Nephron progenitor cell (in vitro differentiated cells): ENCODE results near the gene NIF3L1.

Experiments used
- DNase-seq: peaks from one replicate; pipeline ENCODE4 v3.0.0; 2021
- H3K27ac Mint-ChIP-seq: 2 replicates; pipeline ENCODE4 v1.8.0; 2021; ENCODE audit warnings: mild to moderate bottlenecking, moderate library complexity, mixed read lengths
- H3K27me3 Mint-ChIP-seq: 2 replicates; pipeline ENCODE4 v1.8.0; 2021; ENCODE audit warnings: mild to moderate bottlenecking, low read depth, mixed read lengths; ENCODE audit not compliant: poor library complexity
- H3K36me3 Mint-ChIP-seq: 2 replicates; pipeline ENCODE4 v1.8.0; 2021; ENCODE audit warnings: low read depth, mixed read lengths
- H3K4me1 Mint-ChIP-seq: 2 replicates; pipeline ENCODE4 v1.8.0; 2021; ENCODE audit warnings: mixed read lengths
- H3K4me3 Mint-ChIP-seq: 2 replicates; pipeline ENCODE4 v1.8.0; 2021; ENCODE audit warnings: mild to moderate bottlenecking, moderate library complexity, mixed read lengths
- H3K9me3 Mint-ChIP-seq: 2 replicates; pipeline ENCODE4 v1.8.0; 2021; ENCODE audit warnings: mild to moderate bottlenecking, moderate library complexity, mixed read lengths
- TF ChIP-seq, protein P1 (sequence below): fragments of 200-600 bp; sonication (generic); IDR thresholded peaks from 2 replicates; pipeline ENCODE4 v1.5.0; 2021; ENCODE audit warnings: antibody characterized with exemption

NIF3L1 gene

DNA sequence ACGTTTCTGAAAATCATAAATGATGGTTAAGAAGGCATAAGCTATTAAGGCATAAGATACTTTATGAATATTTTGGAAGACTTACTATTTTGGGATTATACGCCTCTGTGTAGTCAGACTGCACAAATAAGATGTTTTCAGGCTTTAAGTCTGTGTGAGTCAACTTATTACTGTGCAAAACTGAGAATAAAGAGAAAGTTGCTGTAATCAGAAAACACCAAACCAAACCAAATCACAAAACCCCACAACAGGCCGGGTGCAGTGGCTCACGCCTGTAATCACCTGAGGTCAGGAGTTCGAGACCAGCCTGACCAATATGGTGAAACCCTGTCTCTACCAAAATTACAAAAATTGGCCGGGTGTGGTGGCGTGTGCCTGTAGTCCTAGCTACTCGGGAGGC lies 32.4 kb upstream of the NIF3L1 start:
- H3K27me3 Mint-ChIP-seq, result no peaks in the 10 kb centered on the region
- H3K4me3 Mint-ChIP-seq, result no peak overlapping the region
- no peaks in the 10 kb centered on the region for H3K9me3 Mint-ChIP-seq
- no peak overlapping the region for H3K27ac Mint-ChIP-seq
- no peak for DNase-seq
- TF ChIP-seq, protein P1, sequence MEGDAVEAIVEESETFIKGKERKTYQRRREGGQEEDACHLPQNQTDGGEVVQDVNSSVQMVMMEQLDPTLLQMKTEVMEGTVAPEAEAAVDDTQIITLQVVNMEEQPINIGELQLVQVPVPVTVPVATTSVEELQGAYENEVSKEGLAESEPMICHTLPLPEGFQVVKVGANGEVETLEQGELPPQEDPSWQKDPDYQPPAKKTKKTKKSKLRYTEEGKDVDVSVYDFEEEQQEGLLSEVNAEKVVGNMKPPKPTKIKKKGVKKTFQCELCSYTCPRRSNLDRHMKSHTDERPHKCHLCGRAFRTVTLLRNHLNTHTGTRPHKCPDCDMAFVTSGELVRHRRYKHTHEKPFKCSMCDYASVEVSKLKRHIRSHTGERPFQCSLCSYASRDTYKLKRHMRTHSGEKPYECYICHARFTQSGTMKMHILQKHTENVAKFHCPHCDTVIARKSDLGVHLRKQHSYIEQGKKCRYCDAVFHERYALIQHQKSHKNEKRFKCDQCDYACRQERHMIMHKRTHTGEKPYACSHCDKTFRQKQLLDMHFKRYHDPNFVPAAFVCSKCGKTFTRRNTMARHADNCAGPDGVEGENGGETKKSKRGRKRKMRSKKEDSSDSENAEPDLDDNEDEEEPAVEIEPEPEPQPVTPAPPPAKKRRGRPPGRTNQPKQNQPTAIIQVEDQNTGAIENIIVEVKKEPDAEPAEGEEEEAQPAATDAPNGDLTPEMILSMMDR, result no peak
- H3K36me3 Mint-ChIP-seq, result peaks cover 93% of the 10 kb centered on the region
- peaks cover 37% of the 10 kb centered on the region for H3K4me1 Mint-ChIP-seq

DNA sequence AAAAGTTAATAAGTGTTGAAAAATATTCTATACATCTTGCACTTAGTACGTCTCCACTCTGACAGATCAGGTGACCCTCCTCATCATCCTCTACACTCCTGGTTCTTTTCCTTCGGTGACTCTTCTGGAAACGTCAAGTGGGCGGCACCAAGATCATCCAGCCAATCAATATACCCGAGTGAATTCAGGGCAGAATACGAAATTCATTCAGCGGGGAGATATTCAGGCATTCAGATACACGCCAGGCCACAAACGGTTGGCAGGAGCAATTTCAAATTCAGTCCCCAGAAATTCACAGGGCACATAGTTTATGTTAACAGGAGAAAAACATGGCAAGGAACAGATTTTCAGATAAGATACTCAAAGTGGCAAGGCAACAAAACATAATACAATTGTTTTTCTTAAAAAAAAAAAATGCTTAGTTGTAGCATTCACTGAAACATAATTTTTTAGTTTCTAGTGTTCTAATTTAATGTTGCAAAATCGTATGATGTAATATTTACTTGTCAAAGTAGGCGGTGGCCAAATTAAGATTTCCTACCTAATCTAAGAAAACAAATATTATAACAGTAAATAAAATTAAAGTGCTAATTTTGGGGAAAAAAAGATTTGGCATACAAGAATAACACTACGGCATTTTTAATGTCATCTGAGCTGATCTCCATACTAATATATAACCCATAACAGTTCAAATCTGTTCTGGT lies 28.9 kb upstream of the NIF3L1 start:
- Mint-ChIP-seq H3K4me3 (peak overlapping the region; percentile 98), H3K36me3 (peaks cover 70% of the 10 kb centered on the region)

DNA sequence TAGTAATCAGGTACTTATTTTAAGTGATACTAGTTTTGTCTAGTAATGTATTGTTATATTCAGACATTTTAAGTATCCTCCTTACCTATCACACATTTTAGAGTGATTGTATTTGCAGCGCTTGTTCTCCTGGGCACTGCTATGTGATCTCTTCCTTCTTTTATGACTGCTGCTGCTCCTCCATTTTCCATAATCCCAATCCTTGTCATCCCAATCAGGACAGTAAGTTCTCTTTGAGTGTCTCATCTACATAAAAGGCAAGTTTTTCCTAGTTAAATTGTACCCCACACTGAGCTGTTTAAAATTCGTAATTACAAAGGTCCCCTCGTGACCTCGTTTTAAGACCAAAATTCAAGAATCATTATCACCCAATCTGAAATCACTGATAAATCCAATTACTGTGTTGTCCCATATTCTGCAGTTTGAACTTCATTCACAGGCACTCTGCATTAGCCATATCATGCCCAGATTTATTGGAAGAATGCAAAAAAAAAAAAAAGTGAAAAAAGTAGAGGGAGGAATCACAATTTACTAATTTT lies 27.5 kb upstream of the NIF3L1 start:
- Mint-ChIP-seq H3K27ac (peak overlapping the region; percentile 85), H3K4me1 (peaks cover 54% of the 10 kb centered on the region), H3K9me3 (peaks cover 3% of the 10 kb centered on the region), H3K36me3 (peaks cover 61% of the 10 kb centered on the region), H3K27me3 (no peaks in the 10 kb centered on the region), H3K4me3 (peak overlapping the region; percentile 98)
- DNase-seq, result no peak
- TF ChIP-seq, protein P1, result no peak

More for the DNA sequence above, 28.9 kb upstream of the NIF3L1 start:
- TF ChIP-seq, protein P1, result no peak
- no peaks in the 10 kb centered on the region for H3K27me3 Mint-ChIP-seq
- H3K9me3 Mint-ChIP-seq, result peaks cover 3% of the 10 kb centered on the region
- H3K4me1 Mint-ChIP-seq, result peaks cover 54% of the 10 kb centered on the region
- DNase-seq, result no peak
- H3K27ac Mint-ChIP-seq, result peak overlapping the region; percentile 46

DNA sequence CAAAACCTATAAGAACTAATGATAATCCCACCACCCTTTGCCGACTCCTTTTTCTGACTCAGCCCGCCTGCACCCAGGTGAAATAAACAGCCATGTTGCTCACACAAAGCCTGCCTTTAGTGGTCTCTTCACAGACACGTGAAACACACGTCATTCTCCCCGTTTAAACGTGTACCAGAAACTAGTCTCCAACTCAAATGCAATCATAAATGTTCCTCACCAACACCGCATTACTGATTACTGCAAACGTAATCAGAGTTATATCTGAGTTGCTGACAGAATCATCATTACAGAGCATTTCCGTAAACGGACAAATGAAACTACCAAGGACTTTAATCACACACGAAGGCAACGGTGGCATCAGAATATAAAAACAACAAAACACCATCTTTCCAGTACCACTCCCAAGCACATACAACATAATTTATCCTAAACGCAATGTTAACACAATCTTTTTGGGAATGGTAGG lies 26.6 kb upstream of the NIF3L1 start:
- H3K4me3 Mint-ChIP-seq, result peak overlapping the region; percentile 98
- peaks cover 3% of the 10 kb centered on the region for H3K9me3 Mint-ChIP-seq
- H3K36me3 Mint-ChIP-seq, result peaks cover 52% of the 10 kb centered on the region
- H3K27me3 Mint-ChIP-seq, result no peaks in the 10 kb centered on the region
- DNase-seq, result no peak
- TF ChIP-seq, protein P1, result no peak
- peaks cover 54% of the 10 kb centered on the region for H3K4me1 Mint-ChIP-seq
- peak overlapping the region; percentile 100 for H3K27ac Mint-ChIP-seq

DNA sequence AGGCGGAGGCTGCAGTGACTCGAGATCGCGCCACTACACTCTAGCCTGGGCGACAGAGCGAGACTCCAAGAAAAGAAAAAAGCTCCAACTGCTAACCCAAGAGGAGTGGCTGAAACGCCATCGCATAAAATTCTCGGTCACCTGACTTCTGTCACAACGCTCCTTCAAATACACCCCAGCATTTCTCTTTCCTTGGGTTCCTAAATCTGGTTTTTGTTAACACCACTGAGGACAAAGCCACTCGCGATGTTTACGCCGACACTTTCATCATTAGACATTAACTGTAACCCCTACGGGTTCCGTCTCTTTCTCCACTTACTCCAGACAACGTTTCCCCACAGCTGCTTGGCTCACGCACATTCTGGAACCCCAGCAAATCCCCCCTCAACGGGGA lies 25.4 kb upstream of the NIF3L1 start:
- TF ChIP-seq, protein P1, result no peak
- no peaks in the 10 kb centered on the region for H3K27me3 Mint-ChIP-seq
- peak overlapping the region; percentile 98 for H3K4me3 Mint-ChIP-seq
- peaks cover 44% of the 10 kb centered on the region for H3K36me3 Mint-ChIP-seq
- peaks cover 3% of the 10 kb centered on the region for H3K9me3 Mint-ChIP-seq
- DNase-seq, result peak; percentile 18
- peaks cover 46% of the 10 kb centered on the region for H3K4me1 Mint-ChIP-seq
- H3K27ac Mint-ChIP-seq, result peak overlapping the region; percentile 100
